Stimulated activated CD8-positive, alpha-beta memory T cell treated with anti-CD3 and anti-CD28 coated beads, Interleukin-12 subunit alpha, Interleukin-12 subunit beta, amount 100 ng/mL, for 1 hour (primary cell): ENCODE results near the gene MCC.

Experiments used
- DNase-seq: peaks from one replicate; pipeline ENCODE4 v3.0.0-alpha.2; 2020; ENCODE audit warnings: low read depth

The MCC gene

DNA sequence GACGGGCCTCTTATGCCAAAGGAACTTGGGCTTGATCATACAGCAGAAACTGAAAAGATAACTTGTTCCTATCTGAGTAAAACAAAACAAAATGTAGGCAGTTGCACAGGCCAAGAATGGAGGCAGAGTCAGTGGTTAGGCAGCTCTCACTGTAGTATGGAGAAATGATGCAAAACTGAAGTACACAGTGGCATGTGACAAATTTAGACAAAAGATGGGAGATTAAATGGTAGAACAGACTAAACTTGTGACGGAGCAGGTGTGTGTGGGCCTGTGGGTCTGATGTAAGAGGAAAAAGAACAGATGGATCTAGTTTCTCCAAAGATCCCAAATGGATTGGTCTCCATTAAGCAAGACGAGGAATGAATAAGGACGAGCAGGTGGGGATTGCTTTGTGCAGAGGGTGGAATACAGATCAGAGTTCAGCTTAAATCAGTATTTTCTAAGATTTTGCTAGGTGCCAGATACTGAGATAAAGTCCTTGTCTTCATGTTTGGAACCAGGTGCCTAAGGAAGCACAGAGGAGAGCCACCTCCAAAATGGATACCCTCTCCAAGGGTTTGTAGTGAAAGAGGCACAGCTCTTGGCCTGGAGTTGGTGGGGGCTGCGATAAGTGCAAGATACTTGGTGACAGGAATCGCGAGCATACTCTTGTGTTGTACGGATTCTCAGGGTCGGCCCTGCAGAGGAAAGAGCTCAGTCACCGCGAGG is 512.4 kb downstream of the MCC start:
- no peak for DNase-seq

DNA sequence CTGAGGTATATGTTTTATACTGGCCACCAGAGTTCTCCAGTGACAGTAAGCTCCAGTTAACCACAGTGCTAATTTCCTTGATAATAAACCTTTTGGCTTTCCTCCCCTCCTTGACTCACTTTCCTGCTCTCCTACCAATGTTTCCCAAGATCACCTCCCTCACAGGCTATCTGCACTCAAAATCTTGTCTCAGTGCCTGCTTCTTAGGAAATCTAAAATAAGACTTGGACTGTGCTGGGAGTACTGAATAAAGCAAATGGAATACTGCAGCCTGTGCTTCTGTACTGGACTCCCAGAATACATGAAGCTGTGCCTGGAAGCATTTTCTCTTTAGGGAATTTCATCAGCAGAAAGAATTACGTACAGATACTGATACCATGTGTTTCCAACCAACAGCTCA is 513.4 kb downstream of the MCC start:
- DNase-seq, result no peak

DNA sequence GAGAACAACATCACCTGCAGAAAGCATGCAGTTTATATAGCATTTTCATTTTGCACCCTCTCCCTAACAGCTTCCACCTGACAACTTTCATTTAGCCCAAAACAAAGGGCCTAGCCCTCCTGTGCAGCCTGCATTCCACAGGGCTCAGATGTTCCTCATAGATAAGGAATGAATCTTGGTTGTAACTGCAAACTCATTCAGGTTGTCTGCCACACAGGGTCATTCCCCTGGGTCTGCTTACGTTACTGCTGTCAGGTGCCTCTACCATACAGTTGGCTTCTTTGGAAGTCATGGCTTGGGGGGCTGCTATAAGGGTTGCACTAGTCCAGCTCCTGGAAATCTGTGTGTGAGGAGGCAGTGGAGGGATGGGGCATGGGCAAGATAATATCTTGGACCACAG is 514.3 kb downstream of the MCC start:
- no peak for DNase-seq

DNA sequence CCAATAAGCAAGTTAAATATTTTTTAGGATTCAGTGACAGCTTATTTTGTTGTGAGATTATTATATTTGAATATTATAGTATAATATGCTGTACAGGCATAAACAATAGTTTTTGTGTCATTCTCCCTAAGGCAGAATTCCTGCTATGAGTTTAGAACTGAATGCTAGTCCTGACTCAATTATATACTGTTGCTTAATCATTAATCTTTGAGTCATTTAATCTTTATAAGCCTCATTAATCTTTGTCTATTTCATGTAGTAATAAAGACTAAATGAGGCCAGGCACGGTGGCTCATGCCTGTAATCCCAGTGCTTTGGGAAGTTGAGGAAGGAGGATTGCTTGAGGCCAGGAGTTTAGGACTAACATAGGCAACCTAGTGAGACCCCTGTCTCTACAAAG is 515.2 kb downstream of the MCC start:
- DNase-seq, result no peak
